HG03025 (cell line): ENCODE data around the gene CLSTN2.

ENCODE experiments used
- ATAC-seq: cut with Tn5 transposase; IDR thresholded peaks from one replicate; pipeline ENCODE4 v1.9.1; 2021; ENCODE audit warnings: mild to moderate bottlenecking, moderate library complexity; ENCODE audit not compliant: unreplicated experiment, low FRiP score

Gene CLSTN2

DNA sequence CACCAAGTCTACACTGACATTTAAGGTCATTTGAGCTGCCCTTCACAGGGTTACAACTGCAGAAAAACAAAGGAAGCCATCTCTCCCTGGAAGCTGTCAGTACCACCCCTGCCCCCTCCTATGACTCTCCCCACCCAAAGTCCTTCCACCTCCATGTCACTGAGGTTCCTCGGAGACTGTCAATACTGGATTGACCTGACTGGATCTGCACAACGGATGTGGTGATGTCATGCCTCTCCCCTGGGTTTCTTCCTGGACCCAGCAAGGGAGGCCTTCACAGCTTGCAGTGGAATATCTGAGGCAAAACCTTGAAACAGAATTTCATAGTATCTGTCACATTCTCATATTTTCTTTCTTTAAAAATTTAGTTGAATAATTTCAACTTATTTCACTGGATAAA, 153.5 kb downstream of the CLSTN2 start:
- no peak for ATAC-seq

GRCh38 chr3:140089403-140090072, 154.6 kb downstream of the CLSTN2 start:
- no peak for ATAC-seq

- no peak for ATAC-seq
Observed at GRCh38 chr3:140091143-140091542, 156.2 kb downstream of the CLSTN2 start.

DNA sequence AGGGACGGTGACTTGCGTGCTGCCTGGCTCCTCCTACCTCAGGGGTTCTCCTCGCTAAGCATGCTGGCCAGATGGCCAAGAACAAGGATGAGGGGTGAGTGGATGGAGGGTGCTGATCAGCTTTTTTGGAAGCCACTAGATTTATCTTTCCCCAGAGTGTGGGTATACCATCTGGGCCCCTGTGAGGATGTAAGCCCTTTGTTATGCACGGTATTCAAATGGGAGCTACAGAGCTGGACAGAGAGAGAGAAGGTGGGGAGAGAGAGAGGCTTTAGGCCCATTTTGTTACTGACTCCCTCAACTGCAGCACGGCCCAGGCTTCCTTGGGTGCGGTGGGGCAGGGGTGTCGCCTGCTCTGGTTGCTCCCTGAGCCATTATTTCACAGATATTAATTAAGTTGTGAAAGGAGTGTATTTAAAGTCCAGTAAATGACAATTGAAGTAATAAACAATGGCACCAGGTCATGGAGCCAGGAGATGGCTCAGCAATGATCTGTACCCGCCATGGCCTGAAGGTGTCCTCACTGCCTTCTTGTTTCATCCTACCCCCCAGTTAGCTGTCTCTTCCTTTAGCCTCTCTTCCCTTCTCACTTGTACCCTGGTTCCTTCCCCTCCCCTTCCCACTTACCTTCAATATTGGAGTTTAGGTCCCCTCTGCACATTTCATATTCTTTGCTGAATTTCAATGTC, 158.0 kb downstream of the CLSTN2 start:
- ATAC-seq: no peak

DNA sequence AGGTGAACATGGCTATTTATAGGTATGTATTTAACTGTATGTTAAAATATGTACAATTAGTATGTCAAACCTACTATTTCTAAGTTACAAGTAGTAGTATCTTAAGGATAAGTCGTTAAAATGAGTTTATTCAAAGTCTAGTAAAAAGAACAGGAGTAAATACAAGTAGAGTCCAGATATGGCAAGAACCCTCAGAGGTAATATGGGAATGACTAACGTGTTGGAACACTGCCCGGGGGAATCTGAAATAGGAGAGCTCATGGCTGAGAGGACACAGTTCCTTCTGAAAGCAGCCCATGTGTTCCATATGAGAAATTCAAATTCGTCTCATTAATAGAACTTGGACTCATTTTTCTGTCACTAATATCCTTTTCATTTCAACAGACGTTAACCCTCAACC, 158.8 kb downstream of the CLSTN2 start:
- no peak for ATAC-seq

DNA sequence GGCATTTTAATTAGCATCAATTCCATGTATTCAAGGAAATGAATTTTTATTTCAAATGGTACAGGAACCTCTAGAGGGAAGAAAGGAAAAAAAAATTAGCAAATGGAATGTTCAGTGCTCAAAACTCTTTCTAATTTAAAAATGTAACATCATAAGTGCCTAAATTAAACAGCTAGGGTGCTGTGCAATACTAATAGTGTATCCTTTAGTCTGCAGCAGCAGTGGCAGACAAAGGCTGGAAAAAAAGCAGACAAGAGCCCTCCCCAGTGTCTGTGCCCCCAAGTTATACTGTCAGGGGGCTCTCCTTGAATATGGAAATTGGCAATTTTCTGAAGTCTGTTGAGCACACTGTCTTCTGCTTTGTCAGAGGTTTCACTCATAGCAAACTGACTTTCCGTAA, 159.5 kb downstream of the CLSTN2 start:
- no peak for ATAC-seq

- ATAC-seq: no peak
Observed at GRCh38 chr3:140096037-140096436, 161.1 kb downstream of the CLSTN2 start.

DNA sequence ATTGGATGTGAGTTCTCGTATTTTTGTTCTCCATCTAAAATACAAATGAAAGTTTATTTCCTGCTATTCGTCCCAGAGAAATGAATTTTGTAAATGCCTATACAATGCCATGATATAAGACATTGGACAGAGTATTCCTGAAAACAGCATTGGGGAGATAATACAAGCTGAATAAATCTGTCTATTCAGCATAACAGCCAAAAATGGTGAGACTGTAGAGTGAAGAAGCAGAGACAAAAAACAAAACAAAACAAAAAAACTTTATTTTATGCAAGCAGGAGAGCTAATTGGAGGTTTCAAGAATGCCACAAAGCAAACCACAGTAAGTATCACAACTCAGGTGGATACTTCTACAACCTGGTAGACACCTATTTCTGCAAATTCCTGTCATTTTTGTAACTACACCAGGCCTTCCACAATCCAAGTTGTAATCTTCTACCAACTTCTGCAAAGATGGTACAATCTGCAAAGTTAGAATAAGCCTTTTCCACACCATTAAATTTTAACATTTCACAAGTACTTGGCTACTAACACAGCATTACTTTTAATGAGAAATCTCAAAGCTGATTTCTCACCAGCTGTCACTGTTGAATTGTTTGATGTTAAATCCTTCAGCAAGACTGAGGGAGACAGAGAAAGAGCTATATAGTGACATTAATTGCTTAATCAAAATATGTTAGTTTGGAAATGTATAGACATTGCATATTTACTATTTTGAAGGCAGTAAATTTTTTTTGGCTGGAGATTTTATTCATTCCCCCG, 163.1 kb downstream of the CLSTN2 start:
- ATAC-seq: no peak

DNA sequence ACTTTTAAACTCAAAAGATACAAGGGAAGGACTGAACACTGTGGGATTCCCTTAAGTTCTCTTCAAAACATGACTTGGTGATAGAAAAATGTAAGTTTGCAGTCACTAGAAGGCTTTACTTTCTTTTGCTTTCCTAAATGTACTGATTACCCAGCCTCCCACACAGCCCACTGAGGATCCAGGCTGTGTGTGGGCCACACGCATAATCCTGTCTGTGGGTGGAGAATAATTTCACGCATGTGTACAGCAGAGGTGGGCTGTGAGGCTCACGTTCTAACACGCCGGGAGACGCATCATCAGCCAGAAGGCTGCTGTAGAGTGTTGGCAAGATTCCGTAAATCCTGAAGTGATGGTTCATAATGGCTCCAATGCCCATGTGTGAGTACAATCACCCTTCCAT, 165.5 kb downstream of the CLSTN2 start:
- ATAC-seq: no peak

DNA sequence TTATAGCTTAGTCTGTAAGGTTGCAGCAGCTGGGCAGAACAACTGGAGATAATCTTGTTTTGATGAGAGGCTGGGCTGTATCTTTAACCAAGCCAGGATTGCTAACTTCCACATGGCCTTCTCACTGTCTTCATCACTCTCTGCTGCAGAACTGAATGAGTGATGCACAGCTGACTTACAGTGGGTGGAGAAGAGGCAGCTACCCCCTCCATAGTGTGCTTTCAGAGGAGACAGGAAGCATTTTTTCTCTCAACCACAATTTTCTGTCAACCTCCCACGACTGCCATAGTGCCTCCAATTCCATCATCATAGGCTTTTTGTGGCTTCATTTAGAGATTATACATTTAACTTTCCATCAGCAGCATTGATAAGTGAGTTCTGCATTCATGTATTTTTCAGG, 168.2 kb downstream of the CLSTN2 start:
- ATAC-seq: no peak

GRCh38 chr3:140103986-140104645, 169.1 kb downstream of the CLSTN2 start:
- no peak for ATAC-seq

DNA sequence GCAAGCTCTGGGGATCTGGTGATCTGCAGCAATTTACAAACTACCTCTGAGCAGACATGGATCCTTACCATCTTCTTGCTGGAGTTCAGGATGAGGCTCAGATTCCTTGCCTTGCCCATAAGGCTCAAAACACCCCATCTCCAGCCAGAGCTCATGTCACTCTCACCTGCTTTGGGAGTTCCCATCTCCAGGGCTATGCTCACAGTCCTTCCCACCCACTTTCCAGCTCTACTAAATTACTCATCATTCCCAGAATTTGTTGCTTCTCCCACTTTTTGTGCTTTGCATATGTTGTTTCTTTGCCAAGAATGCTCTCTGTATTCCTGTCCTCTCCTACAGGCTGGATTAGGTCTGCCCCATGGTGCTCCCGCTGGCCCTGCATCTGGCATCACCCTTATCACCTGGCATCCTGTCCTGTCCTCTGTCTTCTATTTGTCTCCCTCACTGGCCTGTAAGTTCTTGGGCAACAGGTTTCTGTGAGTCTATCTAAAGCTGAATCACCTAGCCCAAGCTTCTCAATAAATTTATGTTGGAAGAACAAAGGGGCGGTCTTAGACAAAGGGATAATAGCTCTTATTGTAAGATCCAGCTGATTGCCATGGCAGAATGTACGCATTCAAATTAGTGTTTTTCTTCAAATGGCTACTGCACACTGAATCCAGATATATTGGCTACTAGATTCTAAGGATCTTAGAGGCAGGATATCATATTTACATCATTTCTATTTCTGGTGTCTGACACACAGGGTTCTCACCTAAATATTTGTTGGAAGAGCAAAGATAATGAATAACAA, 179.2 kb downstream of the CLSTN2 start:
- no peak for ATAC-seq

GRCh38 chr3:140114789-140115080, 179.8 kb downstream of the CLSTN2 start:
- no peak for ATAC-seq

DNA sequence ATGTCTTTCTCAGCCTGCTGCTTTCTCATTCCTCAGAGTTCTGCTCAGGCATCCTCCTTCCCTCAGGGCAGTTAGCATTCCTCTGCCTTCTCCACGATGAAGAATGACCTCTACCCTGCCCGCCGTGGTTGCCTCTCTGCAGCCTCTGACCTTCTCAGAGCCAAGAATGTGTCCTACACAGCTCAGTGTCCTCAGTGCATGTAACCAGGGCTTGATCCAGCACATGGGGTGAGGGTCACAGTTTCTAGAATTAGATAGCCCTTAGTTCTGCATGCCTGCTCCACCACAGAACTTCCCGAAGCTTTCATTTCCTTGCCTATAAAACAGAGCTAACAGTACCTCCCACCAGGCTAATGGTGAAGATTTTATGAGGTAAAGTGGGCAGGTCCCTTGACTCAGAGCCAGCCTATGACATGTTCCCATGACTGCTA, 182.1 kb downstream of the CLSTN2 start:
- ATAC-seq: no peak

DNA sequence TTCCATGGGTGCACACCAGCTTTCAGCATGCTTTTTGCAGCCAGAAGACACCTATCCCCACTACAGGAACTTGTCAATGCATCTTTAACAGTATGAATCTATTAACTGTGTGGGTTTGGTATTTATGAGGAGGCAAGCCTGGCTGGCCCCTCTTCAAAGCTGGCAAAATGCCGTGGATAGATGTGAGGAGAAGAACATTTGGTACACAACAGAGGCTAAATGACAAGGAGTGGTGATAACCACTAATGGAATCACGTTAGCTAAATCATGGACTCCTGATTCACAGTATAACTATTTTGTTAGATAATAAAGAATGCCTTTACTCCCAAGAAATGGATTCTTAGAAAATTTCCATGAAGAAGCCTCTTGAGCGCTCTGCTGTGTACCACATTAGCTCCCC, 187.2 kb downstream of the CLSTN2 start:
- ATAC-seq: no peak

DNA sequence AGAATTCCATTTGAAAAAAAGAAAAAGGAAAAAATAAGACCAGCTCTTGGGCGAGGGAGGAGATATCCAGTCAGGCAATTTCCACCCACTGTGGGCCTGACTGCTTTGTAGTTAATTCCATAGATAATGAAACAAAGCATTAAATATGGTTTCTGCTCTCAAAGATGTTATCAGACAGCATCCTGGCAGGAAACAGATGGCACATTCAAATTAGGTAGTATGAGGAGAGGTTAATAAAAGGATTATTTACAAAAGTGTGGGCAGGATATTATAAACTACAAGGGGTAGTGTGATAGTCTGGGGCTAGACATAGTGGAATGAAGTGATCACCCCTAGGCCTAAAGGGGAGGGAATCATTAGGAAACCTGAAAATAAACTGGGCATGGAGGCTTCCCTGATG, 193.2 kb downstream of the CLSTN2 start:
- ATAC-seq: no peak

DNA sequence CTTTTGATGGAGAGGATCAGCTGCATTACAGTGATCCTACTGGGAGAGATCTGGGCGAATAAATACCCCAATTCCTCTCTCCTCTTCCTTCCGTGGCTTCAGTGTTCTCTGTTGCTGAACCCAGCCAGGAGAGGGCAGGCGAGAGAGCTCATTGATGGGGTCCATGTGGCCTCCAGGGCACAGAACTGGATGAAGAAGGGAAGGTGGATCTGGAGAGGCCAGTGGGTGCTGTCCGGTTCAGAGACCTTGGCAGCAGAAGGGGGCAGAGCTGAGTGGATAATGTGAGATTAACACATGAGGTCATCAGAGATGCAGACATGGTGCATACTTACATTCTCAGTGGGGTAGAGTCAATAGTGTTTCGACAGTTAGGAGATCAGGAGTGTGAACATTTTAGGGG, 193.6 kb downstream of the CLSTN2 start:
- no peak for ATAC-seq

DNA sequence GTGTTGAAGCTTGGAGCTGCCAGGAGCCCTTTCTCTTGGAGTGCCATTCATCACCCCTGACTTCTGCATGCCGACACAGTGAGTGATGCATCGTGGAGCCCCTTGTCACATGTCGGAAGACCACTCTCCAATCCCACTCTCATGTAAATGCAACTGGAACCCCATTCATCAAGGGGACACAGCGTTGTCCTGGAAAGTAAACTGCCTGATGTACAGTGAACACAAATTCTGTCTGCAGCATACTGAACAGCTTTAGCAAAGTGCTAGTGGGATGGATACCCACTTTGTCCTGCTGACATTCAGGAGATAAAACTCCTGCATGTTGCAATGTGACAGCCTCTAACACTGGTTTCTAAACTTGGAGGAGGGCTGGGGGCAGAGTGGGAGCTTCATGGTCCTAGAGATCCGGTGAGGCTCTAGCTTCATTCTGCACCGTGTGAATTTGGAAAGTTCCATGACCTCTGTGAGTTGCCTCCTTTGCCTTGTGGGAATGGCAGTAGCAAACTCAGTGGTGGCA, 194.8 kb downstream of the CLSTN2 start:
- no peak for ATAC-seq

DNA sequence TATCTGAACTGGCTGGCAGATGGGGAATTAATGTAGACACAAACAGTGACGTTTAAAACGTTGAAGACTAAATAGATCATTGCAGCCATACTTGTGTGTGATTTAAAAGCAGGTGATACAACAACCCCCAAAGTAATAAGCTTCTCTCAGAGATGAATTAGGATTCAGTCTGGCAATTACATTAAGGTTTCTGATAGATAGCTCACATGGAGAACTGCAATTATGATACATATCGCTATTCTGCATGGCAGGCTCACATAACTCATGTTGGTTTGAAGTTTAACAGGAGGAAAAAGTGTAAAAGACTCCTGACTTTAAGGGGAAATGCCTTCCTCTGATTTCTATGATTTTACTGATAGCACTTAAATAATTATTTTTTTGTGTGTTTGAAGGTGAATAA, 196.9 kb downstream of the CLSTN2 start:
- ATAC-seq: no peak

- no peak for ATAC-seq
Observed at GRCh38 chr3:140134231-140134965, 199.4 kb downstream of the CLSTN2 start.
